ENCODE results near the gene KCNG2. TPM values are rescaled to one million over a fixed set of nuclear protein-coding genes. Genes with fewer than 3 reads are reported as not detected.

Gene KCNG2
- total and polyA plus RNA-seq, 4 donors = 0.03 to 0.23 (median 0.08) TPM; not detected in 1

DNA sequence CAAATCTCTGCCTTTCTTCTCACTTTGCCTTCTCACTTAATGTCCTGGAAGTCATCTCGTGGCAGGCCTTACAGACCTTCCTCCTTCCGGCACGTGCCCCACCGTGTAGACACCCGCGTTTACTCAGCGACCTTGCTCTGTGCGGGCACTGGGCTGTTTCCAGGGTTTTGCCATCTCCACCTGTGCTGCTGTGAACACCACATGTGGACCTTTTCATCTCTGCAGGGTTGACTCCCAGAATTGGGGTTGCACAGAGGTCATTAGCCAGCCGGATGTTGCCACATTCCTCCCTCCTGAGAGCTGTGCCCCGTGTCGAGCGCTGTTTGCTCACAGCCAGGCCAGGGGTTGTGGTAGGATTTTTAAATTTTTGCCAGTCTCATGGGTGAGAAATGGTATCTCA, 25.4 kb downstream of the KCNG2 start:
- H3K4me1 ChIP-seq (ENCODE audit: control insufficient read depth in 4 of 4, insufficient read depth in 4 of 4, low read length in 3 of 4) = no peaks in the 10 kb centered on the region
- H3K9ac ChIP-seq (ENCODE audit: low read depth in 1 of 2, low read length in 2 of 2) = no peak overlapping the region
- TF ChIP-seq EGR1 (IDR thresholded peaks at IDR 0.05; ENCODE audit: low read depth in 2 of 2) (no peak), NR2F2 (IDR thresholded peaks at IDR 0.05) (no peak), HNF4A (conservative IDR thresholded peaks at IDR 0.05) (no peak), YY1 (IDR thresholded peaks at IDR 0.05) (no peak), FOXA2 (IDR thresholded peaks at IDR 0.05) (no peak), HNF4G (IDR thresholded peaks at IDR 0.05) (no peak), SP1 (IDR thresholded peaks at IDR 0.05) (no peak), GABPA (IDR thresholded peaks at IDR 0.05 in 1 of 2, conservative IDR thresholded peaks at IDR 0.05 in 1 of 2) (no peak), JUND (IDR thresholded peaks at IDR 0.05) (no peak), TAF1 (conservative IDR thresholded peaks at IDR 0.05) (no peak), RAD21 (IDR thresholded peaks at IDR 0.05) (no peak), FOXA1 (IDR thresholded peaks at IDR 0.05) (no peak), RXRA (IDR thresholded peaks at IDR 0.05) (no peak)
- TF ChIP-seq, protein P1, sequence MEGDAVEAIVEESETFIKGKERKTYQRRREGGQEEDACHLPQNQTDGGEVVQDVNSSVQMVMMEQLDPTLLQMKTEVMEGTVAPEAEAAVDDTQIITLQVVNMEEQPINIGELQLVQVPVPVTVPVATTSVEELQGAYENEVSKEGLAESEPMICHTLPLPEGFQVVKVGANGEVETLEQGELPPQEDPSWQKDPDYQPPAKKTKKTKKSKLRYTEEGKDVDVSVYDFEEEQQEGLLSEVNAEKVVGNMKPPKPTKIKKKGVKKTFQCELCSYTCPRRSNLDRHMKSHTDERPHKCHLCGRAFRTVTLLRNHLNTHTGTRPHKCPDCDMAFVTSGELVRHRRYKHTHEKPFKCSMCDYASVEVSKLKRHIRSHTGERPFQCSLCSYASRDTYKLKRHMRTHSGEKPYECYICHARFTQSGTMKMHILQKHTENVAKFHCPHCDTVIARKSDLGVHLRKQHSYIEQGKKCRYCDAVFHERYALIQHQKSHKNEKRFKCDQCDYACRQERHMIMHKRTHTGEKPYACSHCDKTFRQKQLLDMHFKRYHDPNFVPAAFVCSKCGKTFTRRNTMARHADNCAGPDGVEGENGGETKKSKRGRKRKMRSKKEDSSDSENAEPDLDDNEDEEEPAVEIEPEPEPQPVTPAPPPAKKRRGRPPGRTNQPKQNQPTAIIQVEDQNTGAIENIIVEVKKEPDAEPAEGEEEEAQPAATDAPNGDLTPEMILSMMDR (IDR thresholded peaks at IDR 0.05; ENCODE audit: low read depth, low read length, missing input control) = no peak
- TF ChIP-seq, protein P2, sequence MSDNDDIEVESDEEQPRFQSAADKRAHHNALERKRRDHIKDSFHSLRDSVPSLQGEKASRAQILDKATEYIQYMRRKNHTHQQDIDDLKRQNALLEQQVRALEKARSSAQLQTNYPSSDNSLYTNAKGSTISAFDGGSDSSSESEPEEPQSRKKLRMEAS (IDR thresholded peaks at IDR 0.05) = no peak
- TF ChIP-seq, protein P3, sequence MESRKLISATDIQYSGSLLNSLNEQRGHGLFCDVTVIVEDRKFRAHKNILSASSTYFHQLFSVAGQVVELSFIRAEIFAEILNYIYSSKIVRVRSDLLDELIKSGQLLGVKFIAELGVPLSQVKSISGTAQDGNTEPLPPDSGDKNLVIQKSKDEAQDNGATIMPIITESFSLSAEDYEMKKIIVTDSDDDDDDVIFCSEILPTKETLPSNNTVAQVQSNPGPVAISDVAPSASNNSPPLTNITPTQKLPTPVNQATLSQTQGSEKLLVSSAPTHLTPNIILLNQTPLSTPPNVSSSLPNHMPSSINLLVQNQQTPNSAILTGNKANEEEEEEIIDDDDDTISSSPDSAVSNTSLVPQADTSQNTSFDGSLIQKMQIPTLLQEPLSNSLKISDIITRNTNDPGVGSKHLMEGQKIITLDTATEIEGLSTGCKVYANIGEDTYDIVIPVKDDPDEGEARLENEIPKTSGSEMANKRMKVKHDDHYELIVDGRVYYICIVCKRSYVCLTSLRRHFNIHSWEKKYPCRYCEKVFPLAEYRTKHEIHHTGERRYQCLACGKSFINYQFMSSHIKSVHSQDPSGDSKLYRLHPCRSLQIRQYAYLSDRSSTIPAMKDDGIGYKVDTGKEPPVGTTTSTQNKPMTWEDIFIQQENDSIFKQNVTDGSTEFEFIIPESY (IDR thresholded peaks at IDR 0.05) = no peak
- TF ChIP-seq, protein P4, sequence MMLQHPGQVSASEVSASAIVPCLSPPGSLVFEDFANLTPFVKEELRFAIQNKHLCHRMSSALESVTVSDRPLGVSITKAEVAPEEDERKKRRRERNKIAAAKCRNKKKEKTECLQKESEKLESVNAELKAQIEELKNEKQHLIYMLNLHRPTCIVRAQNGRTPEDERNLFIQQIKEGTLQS (IDR thresholded peaks at IDR 0.05) = no peak
- TF ChIP-seq, protein P5, sequence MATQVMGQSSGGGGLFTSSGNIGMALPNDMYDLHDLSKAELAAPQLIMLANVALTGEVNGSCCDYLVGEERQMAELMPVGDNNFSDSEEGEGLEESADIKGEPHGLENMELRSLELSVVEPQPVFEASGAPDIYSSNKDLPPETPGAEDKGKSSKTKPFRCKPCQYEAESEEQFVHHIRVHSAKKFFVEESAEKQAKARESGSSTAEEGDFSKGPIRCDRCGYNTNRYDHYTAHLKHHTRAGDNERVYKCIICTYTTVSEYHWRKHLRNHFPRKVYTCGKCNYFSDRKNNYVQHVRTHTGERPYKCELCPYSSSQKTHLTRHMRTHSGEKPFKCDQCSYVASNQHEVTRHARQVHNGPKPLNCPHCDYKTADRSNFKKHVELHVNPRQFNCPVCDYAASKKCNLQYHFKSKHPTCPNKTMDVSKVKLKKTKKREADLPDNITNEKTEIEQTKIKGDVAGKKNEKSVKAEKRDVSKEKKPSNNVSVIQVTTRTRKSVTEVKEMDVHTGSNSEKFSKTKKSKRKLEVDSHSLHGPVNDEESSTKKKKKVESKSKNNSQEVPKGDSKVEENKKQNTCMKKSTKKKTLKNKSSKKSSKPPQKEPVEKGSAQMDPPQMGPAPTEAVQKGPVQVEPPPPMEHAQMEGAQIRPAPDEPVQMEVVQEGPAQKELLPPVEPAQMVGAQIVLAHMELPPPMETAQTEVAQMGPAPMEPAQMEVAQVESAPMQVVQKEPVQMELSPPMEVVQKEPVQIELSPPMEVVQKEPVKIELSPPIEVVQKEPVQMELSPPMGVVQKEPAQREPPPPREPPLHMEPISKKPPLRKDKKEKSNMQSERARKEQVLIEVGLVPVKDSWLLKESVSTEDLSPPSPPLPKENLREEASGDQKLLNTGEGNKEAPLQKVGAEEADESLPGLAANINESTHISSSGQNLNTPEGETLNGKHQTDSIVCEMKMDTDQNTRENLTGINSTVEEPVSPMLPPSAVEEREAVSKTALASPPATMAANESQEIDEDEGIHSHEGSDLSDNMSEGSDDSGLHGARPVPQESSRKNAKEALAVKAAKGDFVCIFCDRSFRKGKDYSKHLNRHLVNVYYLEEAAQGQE (IDR thresholded peaks at IDR 0.05) = no peak
- H3K4me3 ChIP-seq (ENCODE audit: low read depth in 1 of 3, low read length in 3 of 3) = no peak overlapping the region
- 58% methylated on average over 12 of the region's 12 CpGs for WGBS
- no peak overlapping the region for H3K27ac ChIP-seq (ENCODE audit: low read depth in 1 of 2, low read length in 2 of 2)
- no peaks in the 10 kb centered on the region for H3K9me3 ChIP-seq (ENCODE audit: control insufficient read depth in 4 of 4, low read length in 3 of 4)
- no peaks in the 10 kb centered on the region for H3K27me3 ChIP-seq (ENCODE audit: control insufficient read depth in 4 of 4, insufficient read depth in 4 of 4, low read length in 3 of 4)
- DNase-seq (ENCODE audit: low spot score) = peak; percentile 27
- no peaks in the 10 kb centered on the region for H3K36me3 ChIP-seq (ENCODE audit: control insufficient read depth in 4 of 4, insufficient read depth in 3 of 4, low read depth in 1 of 4, low read length in 3 of 4)

Measured in liver (tissue), 9 donors.